GM21737 (cell line): ENCODE results near the gene CTBS.
"Not testable (repeated sequence)": the region's sequence is repeated elsewhere in the genome, so short reads cannot be mapped to it uniquely, and the experiment has no call there.

Experiments used
- ATAC-seq: cut with Tn5 transposase; IDR thresholded peaks from one replicate; pipeline ENCODE4 v1.9.1; 2021; ENCODE audit warnings: mild to moderate bottlenecking, moderate library complexity; ENCODE audit not compliant: unreplicated experiment

CTBS gene, protein sequence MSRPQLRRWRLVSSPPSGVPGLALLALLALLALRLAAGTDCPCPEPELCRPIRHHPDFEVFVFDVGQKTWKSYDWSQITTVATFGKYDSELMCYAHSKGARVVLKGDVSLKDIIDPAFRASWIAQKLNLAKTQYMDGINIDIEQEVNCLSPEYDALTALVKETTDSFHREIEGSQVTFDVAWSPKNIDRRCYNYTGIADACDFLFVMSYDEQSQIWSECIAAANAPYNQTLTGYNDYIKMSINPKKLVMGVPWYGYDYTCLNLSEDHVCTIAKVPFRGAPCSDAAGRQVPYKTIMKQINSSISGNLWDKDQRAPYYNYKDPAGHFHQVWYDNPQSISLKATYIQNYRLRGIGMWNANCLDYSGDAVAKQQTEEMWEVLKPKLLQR

DNA sequence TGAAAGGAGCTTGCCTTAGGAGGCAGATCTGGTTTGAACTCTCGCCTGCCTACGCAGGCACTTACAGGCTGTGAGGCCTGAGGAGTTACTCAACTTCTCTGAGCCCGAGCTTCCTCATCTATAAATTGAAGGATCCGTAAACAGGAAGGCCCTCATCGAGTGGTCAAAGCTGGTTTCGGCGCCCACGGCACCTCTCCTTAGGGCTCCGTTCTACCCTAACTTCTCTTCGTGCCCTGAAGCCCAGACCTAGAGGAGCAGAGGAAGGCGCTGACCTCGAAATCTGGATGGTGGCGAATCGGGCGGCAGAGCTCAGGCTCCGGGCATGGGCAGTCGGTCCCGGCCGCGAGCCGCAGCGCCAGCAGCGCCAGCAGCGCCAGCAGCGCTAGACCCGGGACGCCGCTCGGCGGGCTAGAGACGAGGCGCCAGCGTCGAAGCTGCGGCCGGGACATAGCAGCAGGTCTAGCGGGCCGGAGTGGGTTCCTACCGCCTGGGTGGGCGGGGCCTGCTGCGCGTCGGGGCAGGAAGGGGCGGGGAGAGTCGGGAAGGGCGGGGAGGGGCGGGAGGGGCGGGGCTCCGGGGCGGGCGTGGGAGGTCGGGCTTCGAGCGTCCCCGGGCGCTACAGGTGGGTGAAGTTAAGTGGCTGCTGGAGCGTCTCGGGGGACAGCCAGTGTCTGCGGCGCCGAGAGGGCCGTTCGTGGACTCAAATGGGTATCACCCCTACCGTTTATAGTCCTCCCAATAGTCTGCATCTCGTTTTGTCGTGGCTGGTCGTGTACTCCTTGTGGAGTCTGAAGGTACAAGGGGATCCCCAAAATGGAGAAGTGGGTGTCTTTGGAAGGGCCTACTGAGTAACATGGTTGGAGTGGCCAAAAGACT lies at the start of gene CTBS:
Gene CTBS, minus strand, starts transcription at position 474 of the 876 bp plus-strand sequence. Its CDS starts 25 bp downstream, at position 449.
- ATAC-seq = peak; percentile 92

DNA sequence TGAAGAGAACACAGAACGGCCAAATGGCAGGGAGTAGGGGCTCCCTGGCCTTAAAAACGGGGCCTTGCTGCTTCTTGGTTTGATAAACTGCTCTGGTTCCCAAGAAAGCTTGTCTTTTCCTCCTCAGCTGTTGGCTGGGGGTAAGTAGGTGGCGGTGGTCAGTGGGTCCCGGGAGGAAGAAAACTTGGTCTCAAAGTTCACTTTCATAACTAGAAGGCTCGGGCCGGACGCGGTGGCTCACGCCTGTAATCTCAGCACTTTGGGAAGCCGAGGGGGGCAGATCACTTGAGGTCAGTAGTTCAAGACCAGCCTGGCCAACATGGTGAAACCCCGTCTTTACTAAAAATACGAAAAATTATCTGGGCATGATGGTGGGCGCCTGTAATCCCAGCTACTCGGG lies 47.3 kb upstream of the CTBS start:
- no peak for ATAC-seq

DNA sequence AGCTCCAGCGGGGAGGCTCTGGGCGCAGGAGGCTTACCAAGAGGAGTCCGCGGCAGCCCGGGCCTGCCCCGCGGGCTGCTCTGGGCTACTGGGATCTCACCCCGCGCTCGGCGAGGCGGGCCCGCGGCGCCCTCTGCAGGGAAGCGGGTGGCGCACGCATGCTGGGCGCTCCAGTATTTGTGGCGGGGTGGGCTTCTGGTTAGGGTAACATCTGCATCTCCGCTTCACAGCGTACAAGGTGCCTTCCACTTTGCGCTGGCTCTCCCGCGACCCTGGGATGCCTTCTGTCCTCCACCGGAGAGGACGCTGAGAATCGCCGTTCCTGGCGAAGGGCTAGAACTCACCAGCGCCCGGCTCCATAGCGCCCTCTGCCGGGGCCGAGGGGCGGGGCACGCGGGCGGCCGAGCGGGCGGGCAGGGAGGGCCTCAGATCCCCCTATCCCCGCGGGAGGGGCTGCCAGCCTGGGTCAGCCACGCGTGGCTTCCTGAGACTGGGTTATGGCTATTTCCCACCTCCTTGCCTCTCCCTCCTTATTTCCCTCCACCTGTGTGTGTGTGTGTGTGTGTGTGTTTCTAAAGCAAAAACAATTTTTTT lies 46.6 kb upstream of the CTBS start:
- ATAC-seq = peak; percentile 95

DNA sequence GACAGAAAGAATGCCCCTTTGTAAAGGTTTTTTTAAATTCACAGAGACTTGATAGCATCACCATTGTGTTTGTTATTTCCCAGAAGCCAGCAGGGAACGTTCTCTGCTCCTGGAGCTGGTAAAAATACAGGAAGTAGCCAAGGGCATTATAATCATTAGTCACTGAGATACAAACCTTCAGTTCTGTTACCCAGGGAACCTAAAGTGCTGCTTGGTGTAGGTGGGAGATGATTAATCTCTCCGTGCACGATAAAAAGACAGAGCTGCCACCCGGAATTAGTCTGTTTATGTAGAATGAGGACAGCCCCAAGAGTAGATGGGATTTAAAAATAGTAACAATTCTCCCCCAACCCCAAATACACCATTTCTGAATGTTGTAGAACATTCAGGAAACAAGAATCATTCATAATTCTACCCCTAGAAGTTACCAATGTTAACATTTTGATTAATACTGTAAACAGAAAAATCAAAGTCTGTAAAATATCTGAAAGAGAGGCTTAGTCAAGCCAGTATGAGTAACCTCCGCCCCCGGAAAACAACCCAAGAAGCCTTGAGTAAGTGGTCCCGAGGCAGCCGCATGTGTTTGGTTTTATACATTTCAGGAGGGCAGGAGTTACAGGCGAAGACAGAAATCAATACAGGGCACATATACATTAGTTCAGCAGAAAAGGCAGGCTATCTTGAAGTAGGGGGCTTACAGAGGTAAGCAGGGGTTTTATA lies 45.3 kb upstream of the CTBS start:
- ATAC-seq = no peak

DNA sequence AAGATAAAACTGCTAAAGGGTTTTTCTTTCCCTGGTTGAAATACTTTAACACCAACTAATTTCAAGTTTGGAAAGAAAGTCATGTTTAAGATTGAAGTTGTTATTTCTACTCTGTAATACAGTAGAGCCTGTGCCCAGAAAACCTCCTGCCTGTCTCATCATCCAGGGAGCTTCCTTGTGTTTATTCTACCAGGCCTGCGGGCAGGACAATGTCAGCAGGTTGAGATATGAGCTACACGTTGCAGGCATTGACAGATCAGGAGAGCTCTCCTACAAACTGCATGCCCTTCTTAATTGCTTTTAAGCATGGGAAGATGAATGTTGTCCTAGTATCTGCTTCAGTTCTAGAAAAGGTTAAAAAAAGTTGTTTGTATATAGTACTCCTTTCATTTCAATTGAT lies 43.1 kb upstream of the CTBS start:
- no peak for ATAC-seq

- no peak for ATAC-seq
Observed at GRCh38 chr1:84615790-84616189, 41.5 kb upstream of the CTBS start.

DNA sequence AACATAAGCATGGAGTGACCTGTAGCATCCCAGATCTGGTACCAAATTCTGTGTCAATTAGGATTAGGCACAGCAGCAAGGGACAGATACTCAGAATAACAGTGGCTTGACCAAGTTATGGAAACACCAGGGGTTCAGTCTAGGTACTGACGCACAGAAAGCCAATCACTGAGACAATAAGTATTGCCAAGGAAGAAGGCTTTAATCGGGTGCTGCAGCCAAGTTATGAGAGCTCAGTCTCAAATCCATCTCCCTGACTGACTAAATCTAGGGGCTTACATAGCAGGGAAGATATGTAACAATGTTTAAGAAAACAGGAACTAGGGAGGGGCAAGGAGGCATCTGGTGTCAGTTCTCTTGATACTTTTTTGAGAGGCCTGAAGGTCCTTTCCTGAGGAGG lies 39.6 kb upstream of the CTBS start:
- no peak for ATAC-seq

DNA sequence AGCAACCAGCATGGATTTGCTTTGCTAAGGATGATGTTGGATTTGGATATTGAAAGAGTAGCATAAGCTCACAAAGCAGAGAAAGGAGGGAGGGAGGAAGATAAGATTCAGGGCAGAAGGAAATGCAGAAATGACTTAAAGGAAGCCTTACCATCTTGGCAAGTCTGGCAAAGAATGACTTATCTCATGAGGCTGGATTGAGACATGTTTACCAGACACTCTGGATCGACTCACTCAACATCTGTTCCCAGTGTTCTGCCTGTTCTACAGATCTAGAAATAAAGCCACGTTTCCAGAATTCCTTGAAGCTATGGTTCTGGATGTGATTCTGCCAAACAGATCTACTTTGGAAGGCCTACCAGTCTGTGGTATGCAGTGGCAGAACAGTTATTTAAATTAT lies 38.8 kb upstream of the CTBS start:
- ATAC-seq = no peak

DNA sequence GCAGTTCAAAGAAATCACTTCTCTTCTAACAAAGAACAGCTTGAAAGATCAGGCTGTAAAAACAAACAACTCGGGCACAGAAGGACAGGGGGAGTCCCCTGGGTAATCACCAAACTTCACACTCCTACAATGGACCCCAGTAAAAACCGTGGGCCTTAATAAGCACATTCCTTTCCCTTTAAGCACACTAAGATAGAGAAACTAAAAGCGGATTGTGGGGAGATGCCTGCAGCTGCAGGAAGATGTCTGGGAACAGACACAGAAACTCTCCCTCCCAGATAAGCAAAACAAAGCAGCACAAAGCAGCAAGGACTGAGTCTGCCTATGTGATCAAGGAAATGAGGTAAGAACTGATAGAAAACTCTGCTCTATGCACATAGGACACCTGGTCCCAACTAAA lies 37.6 kb upstream of the CTBS start:
- no peak for ATAC-seq

- no peak for ATAC-seq
Observed at GRCh38 chr1:84611091-84611490, 36.9 kb upstream of the CTBS start.

GRCh38 chr1:84606977-84607376 lies 32.7 kb upstream of the CTBS start:
- ATAC-seq = no peak

- no peak for ATAC-seq
Observed at GRCh38 chr1:84605157-84605556, 30.9 kb upstream of the CTBS start.

DNA sequence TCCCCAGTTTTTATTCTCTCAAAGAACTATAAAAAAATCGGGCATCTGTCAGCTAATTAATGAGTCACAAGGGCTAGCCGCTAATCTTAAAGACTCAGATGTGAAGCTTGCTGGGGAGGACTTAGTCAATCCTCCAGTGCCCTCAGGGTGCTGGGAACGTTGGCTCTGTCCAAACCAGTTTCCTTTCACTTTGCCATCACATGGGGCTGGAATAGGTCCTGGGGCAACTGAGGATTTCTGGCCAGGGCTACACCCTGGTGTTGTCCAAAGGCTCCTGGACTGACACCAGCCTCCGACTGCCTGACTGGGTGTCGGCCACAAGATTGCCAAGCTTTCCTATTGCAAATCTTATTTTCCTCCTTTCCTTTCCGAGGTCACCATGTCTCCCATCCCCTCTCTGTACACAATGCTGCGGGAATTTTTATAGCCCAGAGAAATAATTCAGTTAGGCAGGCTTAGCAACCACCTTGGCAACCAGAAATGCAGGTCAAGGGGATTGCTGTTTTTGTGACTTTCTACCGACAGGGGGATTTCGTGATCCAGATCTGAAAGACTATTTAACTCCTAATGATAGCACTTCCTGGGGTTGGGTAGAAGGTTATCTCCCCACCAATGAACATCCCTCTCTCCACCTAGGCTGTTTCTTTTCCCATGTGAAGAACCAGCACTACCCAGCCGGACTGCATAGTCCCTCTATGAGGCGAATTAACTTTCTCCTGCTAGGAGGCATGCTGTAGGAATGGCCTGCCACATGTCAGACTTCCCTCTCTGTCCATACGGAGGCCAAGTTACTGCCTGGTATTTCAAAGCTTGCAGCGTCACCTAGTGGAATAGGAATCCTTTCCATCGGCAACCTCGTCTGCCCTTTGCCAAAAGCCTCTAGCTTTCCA lies 29.9 kb upstream of the CTBS start:
- no peak for ATAC-seq

DNA sequence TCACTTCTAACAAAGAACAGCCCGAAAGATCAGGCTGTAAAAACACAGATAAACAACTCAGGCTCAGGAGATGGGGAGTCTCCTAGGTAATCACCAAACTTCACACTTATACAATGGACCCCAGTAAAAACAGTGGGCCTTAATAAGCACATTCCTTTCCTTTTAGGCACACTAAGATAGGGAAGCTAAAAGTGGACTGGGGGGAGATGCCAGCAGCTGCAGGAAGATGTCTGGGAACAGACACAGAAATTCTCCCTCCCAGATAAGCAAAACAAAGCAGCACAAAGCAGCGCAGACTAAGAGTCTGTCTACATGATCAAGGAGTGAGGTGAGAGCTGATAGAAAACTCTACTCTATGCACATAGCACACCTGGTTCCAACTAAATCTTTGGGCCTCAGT lies 29.0 kb upstream of the CTBS start:
- ATAC-seq = no peak

DNA sequence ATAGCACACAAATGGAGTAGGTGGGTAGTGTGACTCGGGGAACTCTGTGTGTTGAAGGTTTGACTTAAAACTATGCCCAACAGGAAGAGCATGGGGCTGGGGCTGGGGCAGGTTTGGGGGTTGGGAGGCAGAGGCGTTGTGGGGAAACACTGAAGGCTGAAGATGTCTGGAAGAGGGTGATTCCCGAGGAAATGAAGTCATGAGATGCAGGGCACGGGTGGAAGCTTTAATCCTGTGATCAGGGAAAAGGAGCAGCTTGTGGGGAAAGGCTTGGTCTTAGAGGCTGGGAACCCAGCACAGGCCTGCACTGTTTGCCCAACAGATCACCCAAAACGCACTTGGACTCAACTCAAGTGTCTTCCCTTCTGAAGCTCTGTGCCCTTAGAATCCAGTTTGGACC lies 26.6 kb upstream of the CTBS start:
- ATAC-seq = no peak

GRCh38 chr1:84598846-84599741 lies 24.9 kb upstream of the CTBS start:
- peak; percentile 71 for ATAC-seq

GRCh38 chr1:84598418-84598817 lies 24.2 kb upstream of the CTBS start:
- ATAC-seq = no peak

DNA sequence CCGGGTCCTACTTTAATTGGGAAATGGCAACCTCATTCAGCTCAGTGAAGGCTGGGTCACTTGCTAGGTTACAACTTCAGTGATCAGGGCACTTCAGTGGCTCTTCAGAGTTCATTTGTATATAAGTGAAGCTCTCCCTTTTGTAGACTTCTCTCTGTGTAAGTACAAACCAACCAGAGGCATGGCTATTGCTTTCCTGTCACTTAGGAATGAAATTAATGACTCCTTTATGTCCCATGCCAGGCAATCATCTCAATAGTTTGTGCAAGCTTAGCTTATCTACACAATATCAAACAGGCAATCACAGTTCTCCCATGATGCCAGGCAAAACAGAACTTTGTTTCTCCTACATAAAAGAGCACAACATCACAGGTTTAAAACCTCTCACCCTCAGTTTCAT lies 22.8 kb upstream of the CTBS start:
- ATAC-seq = no peak

DNA sequence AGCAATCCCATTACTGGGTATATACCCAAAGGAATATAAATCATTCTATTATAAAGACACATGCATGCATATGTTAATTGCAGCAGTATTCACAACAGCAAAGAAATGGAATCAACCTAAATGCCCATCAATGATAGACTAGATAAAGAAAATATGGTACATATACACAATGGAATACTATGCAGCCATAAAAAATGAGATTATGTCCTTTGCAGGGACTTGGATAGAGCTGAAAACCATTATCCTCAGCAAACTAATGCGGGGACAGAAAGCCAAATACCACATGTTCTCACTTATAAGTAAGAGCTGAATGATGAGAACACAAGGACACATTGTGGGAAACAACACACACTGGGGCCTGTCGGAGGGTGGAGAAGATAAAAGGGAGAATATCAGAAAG lies 20.7 kb upstream of the CTBS start:
- ATAC-seq = not testable (repeated sequence)
